ENCODE results near the gene SLC23A2.
"Not testable (repeated sequence)": the region's sequence is repeated elsewhere in the genome, so short reads cannot be mapped to it uniquely, and the experiment has no call there.

The SLC23A2 gene

DNA sequence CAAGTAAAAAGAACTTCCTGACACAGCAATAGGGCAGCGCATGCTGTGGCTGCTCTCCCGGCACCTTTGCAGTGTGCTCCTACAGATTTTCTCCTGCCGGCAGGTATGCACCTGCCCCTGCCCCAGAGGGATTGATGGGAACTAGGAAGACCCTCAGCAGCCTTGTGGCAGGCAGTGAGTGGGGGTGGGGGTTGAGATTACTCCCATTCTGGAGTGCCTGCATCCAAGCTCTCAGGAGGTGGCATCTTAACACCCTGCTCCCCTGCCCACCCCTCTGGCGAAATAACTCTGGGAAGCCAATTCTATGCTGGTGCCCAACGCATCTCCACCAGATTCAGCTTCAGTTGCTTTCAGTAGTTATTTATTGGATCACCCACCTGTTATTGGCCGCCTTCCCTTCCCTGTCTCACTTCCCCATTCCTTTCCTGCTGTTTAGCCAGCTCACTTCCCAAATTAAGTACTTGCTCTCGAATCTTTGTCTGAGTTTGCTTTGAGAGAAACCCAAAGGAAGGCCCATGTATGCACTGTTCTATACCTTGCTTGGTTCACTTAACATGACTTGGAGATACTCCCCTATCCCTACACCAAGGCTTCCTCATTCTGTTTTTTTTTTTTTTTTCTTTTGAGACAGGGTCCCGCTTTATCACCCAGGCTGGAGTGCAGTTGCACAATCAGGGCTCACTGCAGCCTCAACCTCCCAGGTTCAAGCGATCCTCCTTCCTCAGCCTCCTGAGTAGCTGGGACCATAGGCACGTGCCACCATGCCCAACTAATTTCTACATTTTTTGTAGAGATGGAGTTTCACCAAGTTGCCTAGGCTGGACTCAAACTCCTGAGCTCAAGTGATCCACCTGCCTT, 29.3 kb upstream of the SLC23A2 start:
- ChIA-PET CTCF (interaction anchor here (0.6 kb wide), 1 partner anchor 56 kb away, joined by 3 read pairs; no protein-coding TSS in a partner anchor), POLR2A (ENCODE audit: low non-redundant PET) (no interaction called here)

DNA sequence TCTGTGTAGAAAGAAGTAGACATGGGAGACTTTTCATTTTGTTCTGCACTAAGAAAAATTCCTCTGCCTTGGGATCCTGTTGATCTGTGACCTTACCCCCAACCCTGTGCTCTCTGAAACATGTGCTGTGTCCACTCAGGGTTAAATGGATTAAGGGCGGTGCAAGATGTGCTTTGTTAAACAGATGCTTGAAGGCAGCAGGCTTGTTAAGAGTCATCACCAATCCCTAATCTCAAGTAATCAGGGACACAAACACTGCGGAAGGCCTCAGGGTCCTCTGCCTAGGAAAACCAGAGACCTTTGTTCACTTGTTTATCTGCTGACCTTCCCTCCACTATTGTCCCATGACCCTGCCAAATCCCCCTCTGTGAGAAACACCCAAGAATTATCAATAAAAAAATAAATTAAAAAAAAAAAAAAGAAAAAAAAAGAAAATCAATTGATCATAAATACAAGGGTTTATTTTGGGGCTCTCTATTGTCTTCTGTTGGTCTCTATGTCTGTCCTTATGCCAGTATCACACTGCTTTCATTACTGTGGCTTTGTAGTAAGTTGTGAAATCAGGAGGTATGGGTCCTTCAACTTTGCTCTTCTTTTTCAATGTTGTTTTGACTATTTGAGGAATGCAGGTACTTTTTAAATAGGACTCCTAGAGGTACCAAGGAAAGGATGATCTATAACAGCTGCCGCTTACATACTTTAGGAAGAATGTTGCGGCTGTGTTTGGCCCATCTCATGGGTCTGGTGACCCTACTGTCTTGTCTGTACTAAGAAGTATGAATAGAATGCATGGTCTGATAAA, 27.1 kb upstream of the SLC23A2 start:
- DNase-seq (ENCODE audit: low spot score); CTCF ChIA-PET; POLR2A ChIA-PET (ENCODE audit: low non-redundant PET); H3K27ac ChIP-seq: not testable (repeated sequence)

More for the DNA sequence above, 29.3 kb upstream of the SLC23A2 start:
- TF ChIP-seq, protein P1, sequence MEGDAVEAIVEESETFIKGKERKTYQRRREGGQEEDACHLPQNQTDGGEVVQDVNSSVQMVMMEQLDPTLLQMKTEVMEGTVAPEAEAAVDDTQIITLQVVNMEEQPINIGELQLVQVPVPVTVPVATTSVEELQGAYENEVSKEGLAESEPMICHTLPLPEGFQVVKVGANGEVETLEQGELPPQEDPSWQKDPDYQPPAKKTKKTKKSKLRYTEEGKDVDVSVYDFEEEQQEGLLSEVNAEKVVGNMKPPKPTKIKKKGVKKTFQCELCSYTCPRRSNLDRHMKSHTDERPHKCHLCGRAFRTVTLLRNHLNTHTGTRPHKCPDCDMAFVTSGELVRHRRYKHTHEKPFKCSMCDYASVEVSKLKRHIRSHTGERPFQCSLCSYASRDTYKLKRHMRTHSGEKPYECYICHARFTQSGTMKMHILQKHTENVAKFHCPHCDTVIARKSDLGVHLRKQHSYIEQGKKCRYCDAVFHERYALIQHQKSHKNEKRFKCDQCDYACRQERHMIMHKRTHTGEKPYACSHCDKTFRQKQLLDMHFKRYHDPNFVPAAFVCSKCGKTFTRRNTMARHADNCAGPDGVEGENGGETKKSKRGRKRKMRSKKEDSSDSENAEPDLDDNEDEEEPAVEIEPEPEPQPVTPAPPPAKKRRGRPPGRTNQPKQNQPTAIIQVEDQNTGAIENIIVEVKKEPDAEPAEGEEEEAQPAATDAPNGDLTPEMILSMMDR (conservative IDR thresholded peaks at IDR 0.05; ENCODE audit: low read depth) = no peak
- no peak overlapping the region for H3K27ac ChIP-seq
- no peak for DNase-seq (ENCODE audit: low spot score)

DNA sequence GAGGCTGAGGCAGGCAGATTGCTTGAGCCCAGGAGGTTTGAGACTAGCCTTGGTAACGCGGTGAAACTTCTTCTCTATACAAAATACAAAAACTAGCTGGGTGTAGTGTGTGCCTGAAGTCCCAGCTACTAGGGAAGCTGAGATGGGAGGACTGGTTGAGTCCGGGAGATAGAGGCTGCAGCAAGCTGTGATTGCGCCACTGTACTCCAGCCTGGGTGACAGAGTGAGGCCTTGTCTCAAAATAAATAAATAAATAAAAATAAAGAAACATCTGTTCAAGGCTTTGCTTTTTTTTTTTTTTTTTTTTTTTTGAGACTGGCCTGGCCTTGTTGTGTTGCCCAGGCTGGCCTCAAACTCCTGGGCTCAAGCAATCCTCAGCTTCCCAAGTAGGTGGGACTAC, 23.7 kb upstream of the SLC23A2 start:
- ChIA-PET CTCF (no interaction called here), POLR2A (ENCODE audit: low non-redundant PET) (no interaction called here)
- TF ChIP-seq, protein P1 (conservative IDR thresholded peaks at IDR 0.05; ENCODE audit: low read depth) = no peak
- H3K27ac ChIP-seq = no peak overlapping the region
- DNase-seq (ENCODE audit: low spot score) = no peak

DNA sequence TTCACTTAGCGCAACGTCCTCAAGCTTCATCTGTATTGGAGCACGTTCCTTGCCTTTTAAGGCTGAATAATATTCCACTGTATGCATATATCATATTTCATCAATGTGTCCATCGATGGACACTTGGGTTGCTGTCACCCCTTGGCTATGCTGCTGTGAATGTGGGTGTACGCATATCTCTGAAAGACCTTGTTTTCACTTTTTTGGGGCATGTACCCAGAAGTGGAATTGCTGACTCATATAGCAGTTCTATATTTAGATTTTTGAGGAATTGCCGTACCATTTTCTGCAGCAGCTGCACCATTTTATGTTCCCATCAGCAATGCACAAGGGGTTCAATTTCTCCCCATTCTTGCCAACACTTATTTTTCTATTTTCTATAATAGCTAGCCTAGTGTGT, 22.8 kb upstream of the SLC23A2 start:
- CTCF ChIA-PET = interaction anchor here (0.6 to 0.8 kb wide), 2 partner anchors 44 to 77 kb away, joined by 3 read pairs; no protein-coding TSS in a partner anchor
- DNase-seq (ENCODE audit: low spot score) = no peak
- POLR2A ChIA-PET (ENCODE audit: low non-redundant PET) = no interaction called here
- no peak overlapping the region for H3K27ac ChIP-seq
- TF ChIP-seq, protein P1 (conservative IDR thresholded peaks at IDR 0.05; ENCODE audit: low read depth) = no peak

DNA sequence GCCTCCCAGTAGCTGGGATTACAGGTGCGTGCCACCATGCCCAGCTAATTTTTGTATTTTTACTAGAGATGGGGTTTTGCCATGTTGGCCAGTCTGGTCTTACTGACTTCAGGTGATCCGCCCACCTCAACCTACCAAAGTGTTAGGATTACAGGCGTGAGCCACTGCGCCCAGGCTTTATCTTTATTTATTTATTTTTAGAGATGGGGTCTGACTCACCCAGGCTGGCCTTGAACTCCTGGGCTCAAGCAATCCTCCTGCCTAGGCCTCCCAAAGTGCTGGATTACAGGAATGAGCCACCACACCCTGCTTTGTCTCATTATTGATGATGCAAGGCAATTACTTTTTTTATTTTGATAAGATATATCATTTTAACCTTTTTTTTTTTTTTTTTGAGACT, 21.9 kb upstream of the SLC23A2 start:
- DNase-seq (ENCODE audit: low spot score); POLR2A ChIA-PET (ENCODE audit: low non-redundant PET); H3K27ac ChIP-seq: not testable (repeated sequence)
- CTCF ChIA-PET = interaction anchor here (0.6 to 0.8 kb wide), 2 partner anchors 78 to 313 kb away, joined by 3 read pairs; no protein-coding TSS in a partner anchor

DNA sequence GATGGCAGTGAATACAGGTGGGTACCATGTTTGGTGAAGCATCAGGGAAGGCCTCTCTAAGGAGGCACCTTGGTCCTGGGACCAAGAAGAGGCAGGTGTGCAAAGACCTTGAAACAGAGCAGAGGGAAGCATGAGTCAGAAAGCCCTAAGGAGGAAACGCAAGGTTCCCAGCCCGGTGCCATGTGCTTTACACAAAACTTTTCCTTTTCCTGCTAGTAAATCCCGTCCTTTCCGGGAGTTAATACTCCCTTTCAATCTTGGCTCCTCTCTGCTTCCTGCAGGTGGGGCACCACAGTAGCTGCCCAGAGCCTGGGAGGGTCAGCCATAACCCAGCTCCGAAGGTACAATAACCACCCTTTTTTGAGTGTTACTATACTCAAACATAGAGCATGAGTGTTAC, 19.4 kb upstream of the SLC23A2 start:
- ChIA-PET POLR2A (ENCODE audit: low non-redundant PET) (no interaction called here), CTCF (no interaction called here)
- TF ChIP-seq, protein P1 (conservative IDR thresholded peaks at IDR 0.05; ENCODE audit: low read depth) = no peak

DNA sequence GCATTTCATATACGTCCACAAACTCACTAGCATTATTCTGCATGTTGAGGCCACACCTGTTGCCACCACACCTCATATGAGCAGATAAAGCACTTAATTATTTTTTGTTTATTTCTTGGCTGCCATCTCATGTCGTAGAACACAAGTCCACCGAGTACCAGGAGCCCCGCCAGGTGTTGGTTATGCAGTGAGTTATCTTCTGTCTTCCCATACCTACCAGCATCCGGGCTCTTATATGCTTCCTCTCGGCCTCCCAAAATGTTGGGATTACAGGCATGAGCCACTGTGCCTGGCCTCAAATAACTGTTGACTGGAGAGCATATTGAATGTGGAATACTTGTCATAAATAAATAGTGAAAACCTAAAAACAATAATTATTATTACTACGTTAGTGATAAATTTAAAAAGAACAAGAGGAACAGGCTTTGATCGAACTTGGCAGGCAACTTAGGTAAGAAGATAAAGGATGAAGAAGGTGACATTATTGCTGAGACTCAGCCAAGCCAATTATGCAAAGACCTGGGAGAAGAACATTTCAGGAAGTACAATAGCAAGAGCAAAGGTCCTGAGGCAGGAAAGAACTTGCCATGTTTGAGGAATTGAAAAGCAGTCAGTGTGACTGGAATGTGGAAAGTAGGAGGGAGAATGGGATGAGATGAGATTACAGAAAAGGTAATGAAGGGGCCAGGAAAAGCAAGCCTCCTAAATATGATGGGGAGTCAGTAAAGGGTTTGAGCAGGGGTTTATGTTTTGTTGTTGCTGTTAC, 12.6 kb upstream of the SLC23A2 start:
- POLR2A ChIA-PET (ENCODE audit: low non-redundant PET) = no interaction called here
- TF ChIP-seq, protein P1 (conservative IDR thresholded peaks at IDR 0.05; ENCODE audit: low read depth) = no peak
- no peak for DNase-seq (ENCODE audit: low spot score)
- H3K27ac ChIP-seq = no peak overlapping the region
- CTCF ChIA-PET = no interaction called here

More for the DNA sequence above, 19.4 kb upstream of the SLC23A2 start:
- H3K27ac ChIP-seq = no peak overlapping the region
- DNase-seq (ENCODE audit: low spot score) = no peak

Measured in RWPE1 (cell line).